GM12801 (cell line): ENCODE measurements around the gene EIF1.

Source experiments
- TF ChIP-seq, protein P1 (sequence below): IDR thresholded peaks from one replicate; pipeline ENCODE4 v1.5.1; 2011; ENCODE audit warnings: control low read depth; ENCODE audit not compliant: insufficient read length; ENCODE audit errors: extremely low read depth

Gene EIF1

DNA sequence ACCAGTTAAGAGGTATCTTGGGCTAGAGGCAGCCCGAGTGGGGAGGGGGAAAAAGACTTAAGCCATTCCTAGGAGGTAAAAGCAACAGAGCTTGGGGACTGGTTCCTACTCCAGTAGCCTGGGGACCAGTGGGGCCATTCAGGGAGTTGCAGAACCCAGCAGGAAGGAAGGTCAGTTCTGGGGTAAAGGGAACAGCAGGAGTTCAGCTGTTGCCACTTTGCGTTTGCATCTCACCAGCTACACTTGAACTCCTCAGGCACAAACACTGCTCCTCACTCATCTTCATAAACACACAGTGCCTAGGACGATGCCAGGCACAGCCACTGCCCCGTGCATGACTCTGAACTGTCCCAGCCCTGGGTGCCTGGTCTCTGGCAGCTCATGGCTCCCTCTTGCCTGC is 41.8 kb downstream of the EIF1 start:
- TF ChIP-seq, protein P1, sequence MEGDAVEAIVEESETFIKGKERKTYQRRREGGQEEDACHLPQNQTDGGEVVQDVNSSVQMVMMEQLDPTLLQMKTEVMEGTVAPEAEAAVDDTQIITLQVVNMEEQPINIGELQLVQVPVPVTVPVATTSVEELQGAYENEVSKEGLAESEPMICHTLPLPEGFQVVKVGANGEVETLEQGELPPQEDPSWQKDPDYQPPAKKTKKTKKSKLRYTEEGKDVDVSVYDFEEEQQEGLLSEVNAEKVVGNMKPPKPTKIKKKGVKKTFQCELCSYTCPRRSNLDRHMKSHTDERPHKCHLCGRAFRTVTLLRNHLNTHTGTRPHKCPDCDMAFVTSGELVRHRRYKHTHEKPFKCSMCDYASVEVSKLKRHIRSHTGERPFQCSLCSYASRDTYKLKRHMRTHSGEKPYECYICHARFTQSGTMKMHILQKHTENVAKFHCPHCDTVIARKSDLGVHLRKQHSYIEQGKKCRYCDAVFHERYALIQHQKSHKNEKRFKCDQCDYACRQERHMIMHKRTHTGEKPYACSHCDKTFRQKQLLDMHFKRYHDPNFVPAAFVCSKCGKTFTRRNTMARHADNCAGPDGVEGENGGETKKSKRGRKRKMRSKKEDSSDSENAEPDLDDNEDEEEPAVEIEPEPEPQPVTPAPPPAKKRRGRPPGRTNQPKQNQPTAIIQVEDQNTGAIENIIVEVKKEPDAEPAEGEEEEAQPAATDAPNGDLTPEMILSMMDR = no peak

DNA sequence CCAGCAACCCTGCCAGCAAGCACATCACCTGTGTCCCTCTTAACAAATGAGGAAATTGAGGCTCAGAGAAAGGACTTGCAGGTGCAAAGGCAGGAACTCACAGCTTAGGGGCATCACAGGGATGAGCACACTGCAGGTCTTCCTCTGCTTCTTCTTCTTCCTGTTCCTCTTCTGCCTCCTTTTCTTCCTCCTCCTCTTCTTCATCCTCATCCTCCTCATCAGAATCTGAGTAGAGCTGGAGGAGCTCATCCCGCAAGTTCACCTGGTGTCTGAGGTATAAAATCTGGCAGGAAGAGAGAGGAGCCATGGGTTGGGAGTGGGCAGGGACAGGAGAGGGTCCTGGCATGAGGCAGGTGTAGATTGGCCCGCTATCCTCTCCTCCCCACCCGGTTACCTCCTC is 43.2 kb downstream of the EIF1 start:
- TF ChIP-seq, protein P1 = no peak

DNA sequence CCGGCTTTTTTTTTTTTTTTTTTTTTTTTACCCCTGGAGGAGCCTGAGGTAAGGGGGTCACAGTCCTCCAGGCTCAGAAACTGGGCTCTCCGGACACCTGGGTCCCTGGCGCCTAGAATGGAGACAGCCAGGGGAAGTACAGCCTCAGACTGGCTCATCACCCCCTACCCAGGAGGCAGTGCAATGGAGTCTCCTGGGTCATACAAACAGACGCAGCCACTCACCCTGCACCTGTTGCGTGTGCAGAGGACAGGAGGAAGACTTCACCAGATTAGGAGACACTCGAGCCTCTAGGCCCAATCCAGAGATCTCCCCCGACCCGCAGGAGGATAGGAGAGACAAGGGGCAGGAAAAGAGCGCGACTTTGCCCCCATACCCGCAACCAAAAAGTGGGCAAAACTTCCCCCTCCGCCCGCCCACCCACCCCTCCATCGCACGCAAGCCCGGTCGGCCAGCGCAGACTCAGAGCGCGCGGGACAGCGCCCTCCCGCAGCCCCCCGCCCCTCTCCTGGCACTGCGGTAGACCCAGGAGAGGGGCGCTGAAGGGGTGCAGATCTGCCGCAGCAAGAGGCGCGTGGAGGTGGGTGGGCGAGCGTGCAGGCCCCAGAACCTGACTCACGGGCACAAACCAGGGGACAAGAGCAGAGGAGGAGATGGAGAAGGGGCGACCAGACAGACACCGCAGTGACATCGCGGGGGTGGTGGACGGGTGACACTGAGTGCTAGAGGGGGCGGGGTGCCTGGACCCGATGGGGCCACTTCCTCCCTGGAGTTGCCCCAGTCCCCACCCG is 44.9 kb downstream of the EIF1 start:
- TF ChIP-seq, protein P1 = no peak

DNA sequence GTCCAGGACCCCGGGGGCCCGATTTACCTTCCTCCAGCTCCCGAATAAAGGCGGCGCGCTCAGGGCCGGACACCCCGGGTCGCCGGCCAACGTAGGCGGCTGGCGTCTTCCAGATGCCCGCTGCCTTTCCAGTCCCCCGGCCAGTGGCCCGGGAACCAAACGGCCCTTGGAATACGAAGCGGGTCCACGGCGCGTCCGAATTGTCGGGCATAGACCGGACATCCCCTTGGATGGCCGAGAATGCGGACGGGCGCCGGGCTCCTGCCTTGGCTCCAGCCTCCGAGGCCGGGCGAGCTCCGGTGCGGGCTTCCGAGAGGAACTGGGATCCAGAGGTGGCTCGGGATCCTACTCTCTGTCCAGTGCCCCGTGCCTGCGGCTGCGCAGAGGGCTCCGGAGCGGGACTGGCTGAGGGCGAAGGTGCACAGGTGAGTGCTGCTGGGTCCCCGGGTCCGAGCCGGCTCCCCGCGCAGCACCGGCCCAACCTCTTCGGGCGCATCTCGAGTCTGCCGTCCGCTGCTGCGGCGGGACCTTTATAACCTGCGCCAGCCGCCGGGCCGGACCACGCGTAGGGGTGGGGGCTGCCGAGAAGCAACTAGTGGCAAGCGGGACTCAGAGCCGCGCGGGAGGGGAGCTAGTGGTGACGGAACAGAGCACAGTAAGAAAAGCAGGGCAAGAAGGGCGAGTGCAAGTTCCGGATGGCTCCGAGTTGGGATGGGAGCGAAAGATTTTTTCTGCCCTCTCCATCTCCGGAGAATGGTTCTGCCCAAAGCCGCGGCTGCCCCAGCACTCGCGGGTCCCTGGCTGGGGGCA is 45.7 kb downstream of the EIF1 start, which contains the start of gene HAP1:
Gene HAP1 (minus strand): TSS at position 505 of the 810 bp plus-strand sequence. CDS start 9 bp downstream, at position 496.
- TF ChIP-seq, protein P1 = no peak

DNA sequence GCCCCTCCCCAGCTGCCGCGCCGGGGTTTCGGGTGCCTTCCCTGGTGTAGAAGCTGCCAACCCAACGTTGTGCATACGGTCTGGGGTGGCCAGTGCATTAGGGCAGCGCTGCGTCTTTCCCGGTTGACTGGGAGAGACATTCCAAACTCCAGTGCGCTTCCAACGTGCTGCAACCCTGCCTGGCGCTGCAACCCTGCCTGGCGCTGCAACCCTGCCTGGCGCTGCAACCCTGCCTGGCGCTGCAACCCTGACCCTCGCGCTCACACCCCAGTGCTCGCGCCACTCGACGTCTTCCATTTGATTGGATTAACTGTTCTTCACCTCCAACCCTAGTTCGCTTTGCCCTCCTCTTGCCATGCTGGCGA is 46.2 kb downstream of the EIF1 start:
- TF ChIP-seq, protein P1 = no peak

DNA sequence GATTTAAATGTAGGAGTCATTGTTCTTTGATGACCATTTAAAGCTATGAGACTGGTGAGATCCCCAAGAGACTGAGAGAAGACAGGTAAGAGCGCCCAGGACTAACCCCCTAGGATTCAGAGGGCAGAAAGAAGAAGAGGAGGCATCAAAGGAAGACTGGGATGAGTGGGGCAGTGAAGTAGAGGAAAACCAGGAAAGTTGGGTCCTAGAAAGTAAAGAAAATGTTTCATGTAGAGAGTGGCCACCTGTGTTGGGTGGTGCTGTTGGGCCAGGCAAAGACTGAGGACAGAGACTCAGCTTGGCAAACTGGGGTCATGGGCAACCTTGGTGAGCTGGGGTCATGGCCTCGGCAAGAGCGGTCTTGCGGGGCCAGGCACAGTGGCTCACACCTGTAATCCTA is 47.1 kb downstream of the EIF1 start:
- TF ChIP-seq, protein P1 = no peak

DNA sequence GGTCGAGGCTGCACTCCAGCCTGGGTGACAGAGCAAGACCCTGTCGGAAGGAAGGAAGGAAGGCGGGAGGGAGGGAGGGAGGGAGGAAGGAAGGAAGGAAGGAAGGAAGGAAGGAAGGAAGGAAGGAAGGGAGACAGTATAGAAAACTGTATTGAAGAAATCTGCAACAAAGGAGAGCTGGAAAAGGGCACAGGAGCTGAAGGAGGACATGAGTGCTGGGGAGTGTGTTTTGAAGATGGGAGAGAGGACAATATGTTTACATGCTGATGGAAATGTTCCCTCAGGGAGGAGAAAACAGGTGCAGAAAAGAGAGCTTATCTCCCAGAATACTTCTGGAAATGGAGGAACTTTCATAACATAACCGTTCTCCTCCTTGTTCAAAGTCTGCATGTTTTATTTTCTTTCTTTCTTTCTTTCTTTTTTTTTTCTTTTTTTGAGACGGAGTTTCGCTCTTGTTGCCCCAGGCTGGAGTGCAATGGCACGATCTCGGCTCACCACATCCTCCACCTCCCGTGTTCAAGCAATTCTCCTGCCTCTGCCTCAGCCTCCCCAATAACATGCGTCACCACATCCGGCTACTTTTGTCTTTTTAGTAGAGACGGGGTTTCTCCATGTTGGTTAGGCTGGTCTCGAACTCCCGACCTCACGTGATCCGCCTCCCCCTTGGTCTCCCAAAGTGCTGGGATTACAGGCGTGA is 48.4 kb downstream of the EIF1 start:
- TF ChIP-seq, protein P1 = no peak
